Astrocyte (in vitro differentiated cells and primary cell): ENCODE measurements around the gene KLF9. TPM values are rescaled to one million over a fixed set of nuclear protein-coding genes. Genes with fewer than 3 reads are reported as not detected.

ENCODE experiments used
- DNase-seq: peaks from one replicate; pipeline ENCODE4 v3.0.0-alpha.2; 2010; ENCODE audit warnings: low read depth
- FAIRE-seq: peaks from 2 replicates; lab custom pipeline; 2011; peaks lifted over from hg19 to GRCh38; lab: Jason Lieb, UNC
- H2AFZ ChIP-seq: 2 replicates; pipeline ENCODE4 v1.6.0; 2012; ENCODE audit warnings: low read depth, low read length, inconsistent platforms
- H3K27ac ChIP-seq: 2 replicates; pipeline ENCODE4 v1.5.1; 2011; ENCODE audit warnings: low read depth, low read length, inconsistent platforms
- H3K27me3 ChIP-seq: 2 replicates; pipeline ENCODE4 v1.6.0; 2011; ENCODE audit warnings: low read length, inconsistent platforms; ENCODE audit not compliant: insufficient read depth
- H3K36me3 ChIP-seq: 2 replicates; pipeline ENCODE4 v1.5.1; 2011; ENCODE audit warnings: low read length, inconsistent platforms; ENCODE audit not compliant: insufficient read depth
- H3K4me1 ChIP-seq: 2 replicates; pipeline ENCODE4 v1.5.1; 2011; ENCODE audit warnings: low read length, inconsistent platforms; ENCODE audit not compliant: insufficient read depth
- H3K4me2 ChIP-seq: 2 replicates; pipeline ENCODE4 v1.6.0; 2012; ENCODE audit warnings: low read length, inconsistent platforms
- H3K4me3 ChIP-seq: 2 replicates; pipeline ENCODE4 v1.5.1; 2011; ENCODE audit warnings: low read depth, mild to moderate bottlenecking, low read length, inconsistent platforms; ENCODE audit not compliant: insufficient read depth
- H3K79me2 ChIP-seq: 2 replicates; pipeline ENCODE4 v1.6.0; 2012; ENCODE audit warnings: mild to moderate bottlenecking, low read length, inconsistent platforms; ENCODE audit not compliant: insufficient read depth
- H3K9ac ChIP-seq: 2 replicates; pipeline ENCODE4 v1.6.0; 2012; ENCODE audit warnings: mild to moderate bottlenecking, low read length, inconsistent platforms
- H3K9me3 ChIP-seq: 2 replicates; pipeline ENCODE4 v1.5.1; 2012; ENCODE audit warnings: low read depth, mild to moderate bottlenecking, low read length, inconsistent platforms; ENCODE audit not compliant: insufficient read depth
- H4K20me1 ChIP-seq: 2 replicates; pipeline ENCODE4 v1.6.0; 2012; ENCODE audit warnings: low read length, inconsistent platforms; ENCODE audit not compliant: insufficient read depth
- H3K27ac Mint-ChIP-seq: one replicate; pipeline ENCODE4 v1.8.0; 2021; ENCODE audit warnings: mild to moderate bottlenecking, mixed read lengths; ENCODE audit not compliant: unreplicated experiment
- H3K27me3 Mint-ChIP-seq: one replicate; pipeline ENCODE4 v1.8.0; 2021; ENCODE audit warnings: low read depth, mixed read lengths; ENCODE audit not compliant: unreplicated experiment
- H3K36me3 Mint-ChIP-seq: one replicate; pipeline ENCODE4 v1.8.0; 2021; ENCODE audit warnings: low read depth, mixed read lengths; ENCODE audit not compliant: unreplicated experiment
- H3K4me1 Mint-ChIP-seq: one replicate; pipeline ENCODE4 v1.8.0; 2021; ENCODE audit warnings: low read depth, mixed read lengths; ENCODE audit not compliant: unreplicated experiment
- H3K4me3 Mint-ChIP-seq: one replicate; pipeline ENCODE4 v1.8.0; 2021; ENCODE audit warnings: mild to moderate bottlenecking, moderate library complexity, mixed read lengths; ENCODE audit not compliant: unreplicated experiment
- H3K9me3 Mint-ChIP-seq: one replicate; pipeline ENCODE4 v1.8.0; 2021; ENCODE audit warnings: mild to moderate bottlenecking, mixed read lengths; ENCODE audit not compliant: unreplicated experiment
- CTCF ChIP-seq: IDR thresholded peaks from 2 replicates; pipeline ENCODE4 v1.5.1; 2011; ENCODE audit warnings: low read depth, mild to moderate bottlenecking, inconsistent platforms, low read length, moderate library complexity; ENCODE audit not compliant: insufficient read depth
- EZH2 ChIP-seq: IDR thresholded peaks from 2 replicates; pipeline ENCODE4 v1.6.1; 2012; ENCODE audit warnings: mild to moderate bottlenecking, low read length, inconsistent platforms; ENCODE audit not compliant: insufficient read depth
- total RNA-seq: library from RNA; stranded (reverse); gene quantifications from 2 replicates; pipeline ENCODE4 v1.2.1, GENCODE V29; 2021

Gene KLF9
- total RNA-seq, 1 donor from 2014 or later, result 4.9 TPM

- no peak overlapping the region for H3K4me2 ChIP-seq
- Mint-ChIP-seq H3K36me3 (peaks cover 3% of the 10 kb centered on the region), H3K27ac (no peak overlapping the region), H3K9me3 (no peaks in the 10 kb centered on the region), H3K27me3 (peaks cover 3% of the 10 kb centered on the region), H3K4me1 (no peaks in the 10 kb centered on the region), H3K4me3 (no peak overlapping the region)
- no peak for FAIRE-seq
- H2AFZ ChIP-seq, result no peak overlapping the region
- H3K9ac ChIP-seq, result no peak overlapping the region
- H3K4me1 ChIP-seq, result no peaks in the 10 kb centered on the region
- H3K27ac ChIP-seq, result no peak overlapping the region
- H4K20me1 ChIP-seq, result peaks cover 43% of the 10 kb centered on the region
- no peak for DNase-seq
- no peaks in the 10 kb centered on the region for H3K27me3 ChIP-seq
- no peaks in the 10 kb centered on the region for H3K9me3 ChIP-seq
- TF ChIP-seq CTCF, result no peak
- TF ChIP-seq EZH2, result no peak
- no peaks in the 10 kb centered on the region for H3K36me3 ChIP-seq
- no peak overlapping the region for H3K4me3 ChIP-seq
- H3K79me2 ChIP-seq, result peaks cover 11% of the 10 kb centered on the region
Observed at GRCh38 chr9:70382046-70382708, 32.3 kb downstream of the KLF9 start.

GRCh38 chr9:70374962-70375618, 39.4 kb downstream of the KLF9 start:
- DNase-seq, result no peak
- no peak for FAIRE-seq
- Histone ChIP-seq H3K9me3 (no peaks in the 10 kb centered on the region), H2AFZ (no peak overlapping the region), H3K27ac (no peak overlapping the region), H3K79me2 (no peaks in the 10 kb centered on the region), H3K4me3 (no peak overlapping the region), H3K36me3 (no peaks in the 10 kb centered on the region), H3K4me2 (no peak overlapping the region), H3K4me1 (no peaks in the 10 kb centered on the region), H4K20me1 (no peaks in the 10 kb centered on the region), H3K9ac (no peak overlapping the region), H3K27me3 (no peaks in the 10 kb centered on the region)
- no peaks in the 10 kb centered on the region for H3K36me3 Mint-ChIP-seq
- no peaks in the 10 kb centered on the region for H3K27me3 Mint-ChIP-seq
- no peaks in the 10 kb centered on the region for H3K9me3 Mint-ChIP-seq
- H3K4me1 Mint-ChIP-seq, result no peaks in the 10 kb centered on the region
- H3K4me3 Mint-ChIP-seq, result no peak overlapping the region
- TF ChIP-seq EZH2 (no peak), CTCF (no peak)
- no peak overlapping the region for H3K27ac Mint-ChIP-seq
